NCI-H2171 treated with DMSO at 0.1 percent for 48 hours (cell line): Measurements from ENCODE around the gene N4BP2L2.

Experiments
- DNase-seq: peaks from one replicate; lab custom pipeline; 2025; lab: John Stamatoyannopoulos, UW

The N4BP2L2 gene

DNA sequence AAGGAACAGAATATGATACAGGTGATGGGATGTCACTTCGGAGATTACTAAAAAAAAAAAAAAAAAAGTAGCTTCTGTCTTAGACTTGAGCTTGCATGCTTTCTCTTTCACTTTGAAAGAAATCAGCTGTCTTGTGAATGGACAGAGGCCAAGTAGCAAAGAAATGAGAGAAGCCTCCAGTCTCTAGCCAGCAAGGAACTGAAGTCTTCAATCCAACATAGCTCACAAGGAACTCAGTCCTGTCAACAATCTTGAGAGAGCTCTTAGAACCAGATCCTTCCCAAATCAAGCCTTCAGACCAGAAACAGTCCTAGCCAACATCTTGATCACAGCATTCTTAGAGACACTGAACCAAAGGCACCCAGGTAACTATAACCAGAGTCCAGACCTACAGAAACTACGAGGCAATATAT, 7.7 kb downstream of the N4BP2L2 start:
- DNase-seq: no peak

DNA sequence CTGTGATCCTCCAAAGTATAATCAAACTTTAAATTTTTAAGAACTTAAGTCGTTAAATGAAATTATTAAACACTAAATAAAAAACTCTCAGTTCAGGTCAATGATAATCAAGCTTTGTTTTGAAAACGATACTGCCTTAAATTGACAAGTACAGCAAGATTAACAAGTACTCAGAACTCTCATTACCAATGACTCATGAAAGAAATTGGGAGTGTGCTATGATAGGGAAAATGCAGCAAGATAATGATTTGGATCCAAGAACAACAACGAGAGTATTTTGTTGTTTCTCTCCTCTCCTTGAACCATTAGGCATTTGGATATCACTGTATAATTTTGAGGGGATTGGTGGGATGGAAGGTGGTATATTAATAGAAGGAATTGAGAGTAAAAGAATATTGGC, 10.2 kb downstream of the N4BP2L2 start:
- no peak for DNase-seq

DNA sequence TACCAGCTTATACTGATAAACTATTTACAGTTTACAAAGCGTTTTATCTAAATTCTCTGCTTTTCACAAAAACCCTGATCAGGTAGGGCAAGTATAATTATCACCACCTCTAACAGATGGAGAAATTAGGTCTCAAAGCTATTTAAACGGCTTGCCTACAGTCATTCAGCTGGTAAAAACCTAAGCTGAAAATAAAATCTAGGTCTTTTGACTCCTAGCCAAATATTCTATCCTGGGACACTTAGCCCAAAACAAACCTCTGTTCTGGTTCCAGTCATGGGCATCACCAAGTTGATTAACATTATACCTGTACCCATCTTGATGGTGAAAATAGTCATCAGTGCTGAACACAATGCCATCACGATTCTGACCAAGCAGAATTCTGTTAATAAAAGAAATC, 11.4 kb downstream of the N4BP2L2 start:
- no peak for DNase-seq

DNA sequence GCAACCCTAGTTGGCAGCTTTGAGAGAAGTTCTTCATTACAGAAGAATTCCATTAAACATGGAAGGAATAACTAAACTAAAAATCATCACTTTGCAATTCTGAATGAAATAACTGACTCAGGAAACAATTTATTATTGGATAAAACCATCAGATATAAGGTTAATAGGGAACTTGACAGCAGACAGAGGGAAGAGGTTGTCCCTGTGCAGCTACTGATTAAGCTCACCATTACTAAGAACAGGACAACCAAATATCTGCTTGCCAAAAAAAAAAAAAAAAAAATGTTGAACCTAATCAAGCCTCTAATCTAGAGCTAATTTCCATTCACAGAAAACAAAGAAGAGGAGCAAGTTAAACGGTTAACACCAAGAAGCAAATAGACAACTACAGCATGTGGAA, 12.8 kb downstream of the N4BP2L2 start:
- DNase-seq: no peak

DNA sequence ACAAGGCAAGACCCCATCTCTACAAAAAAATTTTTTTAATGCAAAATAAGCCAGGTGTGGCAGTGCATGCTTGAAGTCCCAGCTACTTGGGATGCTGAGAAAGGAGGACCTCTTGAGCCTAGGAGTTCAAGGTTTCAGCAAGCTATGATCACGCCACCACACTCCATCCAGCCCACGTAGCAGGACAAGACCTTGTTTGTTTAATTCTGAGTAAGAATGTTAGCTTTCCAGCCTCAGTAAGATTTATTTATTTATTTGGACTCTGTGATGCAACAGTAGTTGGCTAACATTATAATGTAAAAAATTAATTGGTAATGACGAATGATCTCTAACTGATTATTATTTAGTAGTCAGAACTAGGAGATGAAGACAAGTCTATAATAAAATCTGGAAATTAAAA, 23.3 kb downstream of the N4BP2L2 start:
- no peak for DNase-seq

DNA sequence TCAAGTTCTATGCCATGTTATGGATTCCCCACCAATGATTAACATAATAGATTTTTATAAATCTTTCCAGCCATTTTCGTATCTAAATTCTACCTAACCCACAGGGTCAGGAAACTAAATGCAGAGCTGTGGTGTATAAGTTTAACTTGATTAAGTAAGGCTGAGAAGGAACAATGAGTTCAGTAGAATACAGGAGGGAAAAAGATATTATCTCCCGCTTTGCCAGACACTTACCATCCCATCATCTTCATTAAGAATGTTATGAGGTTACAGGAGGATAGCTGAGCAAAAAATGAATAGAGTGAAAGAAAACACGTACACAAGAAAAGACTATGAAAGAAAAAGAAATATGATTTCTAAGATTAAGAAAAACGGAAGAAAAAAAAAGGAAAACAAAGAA, 27.1 kb downstream of the N4BP2L2 start:
- no peak for DNase-seq

DNA sequence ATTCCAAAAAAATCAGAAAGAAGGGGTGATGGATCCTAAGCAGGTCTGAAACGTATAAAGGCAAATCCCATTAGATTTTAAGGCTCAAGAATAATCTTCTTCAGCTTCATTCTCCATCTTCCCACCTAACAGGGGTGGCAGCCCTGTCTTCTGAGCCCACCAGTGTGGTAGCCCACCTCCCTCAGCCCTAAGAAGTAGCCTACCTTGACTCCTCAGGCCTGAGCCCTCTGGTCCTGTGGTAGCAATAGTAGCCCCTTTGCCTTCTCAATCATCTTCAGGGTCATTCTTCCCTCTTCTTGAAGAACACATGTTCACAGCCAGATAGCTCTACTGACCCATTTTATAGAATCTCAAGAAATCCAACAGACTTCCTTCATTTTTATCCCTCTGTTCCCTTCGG, 33.7 kb downstream of the N4BP2L2 start:
- no peak for DNase-seq

DNA sequence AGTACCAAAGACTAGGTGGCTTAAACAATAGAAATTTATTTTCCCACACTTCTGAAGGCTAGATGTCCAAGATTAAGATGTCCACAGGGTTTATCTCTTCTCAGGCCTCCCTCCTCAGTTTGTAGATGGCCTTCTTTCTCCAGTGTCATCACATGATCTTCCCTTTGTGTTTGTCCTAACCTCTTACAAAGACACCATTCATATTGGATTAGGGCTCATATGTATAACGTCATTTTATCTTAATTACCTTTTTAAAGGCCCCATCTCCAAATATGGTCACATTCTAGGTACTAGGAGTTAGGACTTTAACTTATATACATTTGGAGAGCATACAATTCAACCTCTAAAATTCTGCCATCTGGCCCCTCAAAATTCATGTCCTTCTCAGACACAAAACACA, 34.3 kb downstream of the N4BP2L2 start:
- DNase-seq: no peak

DNA sequence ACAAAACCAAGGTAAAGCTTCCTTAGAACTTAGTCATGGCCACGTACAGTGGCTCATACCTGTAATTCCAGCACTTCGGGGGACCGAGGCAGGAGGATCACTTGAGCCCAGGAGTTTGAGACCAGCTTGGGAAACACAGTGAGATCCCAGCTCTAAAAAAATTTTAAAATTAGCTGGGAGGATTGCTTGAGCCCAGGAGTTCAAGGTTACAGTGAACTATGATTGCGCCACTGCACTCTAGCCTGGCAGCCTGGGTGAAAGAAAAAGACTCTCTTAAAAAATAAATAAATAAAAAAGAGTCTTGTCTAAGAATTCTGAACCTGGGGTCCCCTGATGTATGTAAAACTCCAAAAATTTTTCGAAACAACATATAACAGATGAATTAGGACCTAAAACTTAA, 34.9 kb downstream of the N4BP2L2 start:
- no peak for DNase-seq

DNA sequence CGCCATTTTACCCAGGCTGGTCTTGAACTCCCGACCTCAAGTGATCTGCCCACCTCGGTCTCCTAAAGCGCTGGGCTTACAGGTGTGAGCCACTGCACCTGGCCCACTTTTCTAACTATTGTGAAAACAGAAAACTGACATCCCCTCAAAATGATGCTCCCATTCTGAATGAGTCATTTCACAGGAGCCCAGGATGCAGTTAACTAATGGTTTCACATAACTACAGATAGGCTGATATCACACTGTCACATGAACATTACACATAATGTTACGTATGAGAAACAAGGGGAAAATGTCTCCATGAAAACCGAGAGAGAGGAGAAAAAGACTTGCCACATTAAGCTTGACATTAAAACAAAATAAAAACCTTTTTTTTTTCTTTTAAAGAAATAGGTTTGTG, 37.5 kb downstream of the N4BP2L2 start:
- no peak for DNase-seq

DNA sequence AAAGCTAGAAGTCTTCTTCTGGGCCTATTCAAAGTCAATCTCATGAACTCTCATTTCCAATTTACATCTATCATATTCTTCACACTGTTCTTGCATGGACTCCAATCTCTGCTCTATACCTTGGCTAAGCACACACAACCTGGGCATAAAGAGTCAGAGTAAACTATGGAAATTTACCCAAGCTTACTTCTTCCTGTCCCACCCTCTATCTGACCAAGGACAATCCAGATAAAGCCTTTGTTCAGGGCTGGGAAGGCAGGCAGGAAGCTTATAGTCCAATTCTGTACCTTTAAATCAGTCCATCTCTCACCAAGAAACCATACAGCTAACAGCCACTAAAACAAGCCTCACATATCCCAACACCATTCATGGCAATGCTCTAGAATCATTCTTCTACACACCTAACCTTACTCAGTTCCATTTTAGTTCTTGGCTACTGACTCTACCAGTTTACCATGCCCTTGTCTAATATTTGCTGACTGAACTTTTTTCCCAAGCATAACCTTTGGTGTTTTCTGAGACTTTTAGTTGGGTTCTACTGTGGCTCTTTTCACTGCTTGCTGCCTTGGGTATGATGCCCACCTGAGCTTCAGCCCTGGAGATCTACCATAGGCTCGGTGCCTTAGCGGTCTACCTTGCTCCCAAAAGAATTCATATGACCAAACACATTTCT, 38.9 kb downstream of the N4BP2L2 start:
- no peak for DNase-seq

DNA sequence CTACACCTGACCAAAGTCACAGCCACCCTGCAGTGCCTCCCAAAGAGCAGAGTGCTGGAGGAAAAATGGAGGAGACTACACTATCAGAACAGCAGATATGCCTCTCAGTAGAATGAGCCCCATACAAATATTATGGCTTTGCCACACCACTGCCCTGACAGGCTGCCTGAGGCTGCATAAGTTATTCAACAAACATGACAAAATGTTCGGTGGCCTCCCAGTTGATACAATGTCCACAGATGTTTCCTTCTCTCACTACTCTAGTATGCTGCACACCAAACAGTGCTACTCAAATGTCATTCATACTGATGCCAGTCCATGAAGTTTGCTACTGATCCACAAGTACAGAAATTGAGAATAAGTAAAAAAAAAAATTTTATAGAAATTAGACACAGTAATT, 41.0 kb downstream of the N4BP2L2 start:
- no peak for DNase-seq

DNA sequence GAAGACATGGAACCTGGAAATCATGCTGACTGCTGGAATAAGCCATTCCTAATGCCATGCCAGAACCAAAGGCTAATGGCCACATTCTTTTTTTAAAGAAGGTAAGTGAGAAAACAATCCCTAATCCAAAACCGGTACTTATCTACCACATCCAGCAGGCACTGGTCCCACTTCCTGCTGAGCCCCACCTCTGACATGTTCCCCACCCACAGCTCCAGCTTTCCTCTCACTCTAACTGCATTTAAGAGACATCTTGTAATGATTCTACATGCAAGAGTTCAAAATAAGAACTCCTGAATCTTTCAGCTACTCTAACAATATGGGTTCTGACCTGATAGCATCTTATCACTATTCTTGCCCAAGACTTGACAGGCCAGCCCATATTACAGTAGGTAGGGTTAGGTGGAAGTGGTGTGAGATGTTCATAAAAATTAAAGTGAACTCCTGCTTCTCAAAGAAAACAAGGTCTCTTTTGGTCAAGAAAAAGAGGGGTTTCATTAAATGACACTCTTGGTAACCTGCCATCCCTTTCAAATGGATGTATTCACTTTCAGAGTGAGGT, 41.9 kb downstream of the N4BP2L2 start:
- no peak for DNase-seq

DNA sequence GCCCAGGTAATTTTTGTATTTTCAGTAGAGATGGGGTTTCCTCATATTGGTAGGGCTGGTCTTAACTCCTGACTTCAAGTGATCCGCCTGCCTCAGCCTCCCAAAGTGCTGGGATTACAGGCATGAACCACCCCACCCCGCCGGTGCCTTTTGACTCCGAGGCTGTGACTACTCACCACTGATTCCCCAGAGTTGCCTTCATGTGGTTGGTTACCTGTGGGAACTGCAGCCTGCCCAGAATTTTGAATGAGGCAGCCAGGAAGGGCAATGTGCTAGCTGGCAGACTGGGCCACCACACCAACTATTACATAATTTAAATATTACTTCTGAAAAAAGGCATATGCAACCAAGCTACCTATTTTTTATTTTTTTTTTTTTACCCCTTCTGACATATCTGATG, 42.8 kb downstream of the N4BP2L2 start:
- DNase-seq: no peak

DNA sequence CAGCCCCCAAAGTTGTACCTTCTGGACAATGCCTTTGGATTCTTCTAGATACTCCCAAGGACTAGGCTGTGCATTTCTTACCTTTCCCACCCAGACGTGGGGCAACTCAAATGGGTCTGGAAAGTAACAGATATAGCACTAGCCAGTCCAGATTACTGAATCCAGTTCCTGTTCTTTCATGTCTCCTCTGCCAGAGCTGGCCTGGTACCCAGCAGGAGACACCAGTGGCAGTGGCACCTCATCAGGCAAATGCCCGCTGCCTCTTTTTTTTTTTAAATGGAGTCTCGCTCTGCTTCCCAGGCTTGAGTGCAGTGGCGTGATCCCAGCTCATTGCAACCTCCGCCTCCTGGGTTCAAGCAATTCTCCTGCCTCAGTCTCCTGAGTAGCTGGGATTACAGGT, 43.2 kb downstream of the N4BP2L2 start:
- no peak for DNase-seq

DNA sequence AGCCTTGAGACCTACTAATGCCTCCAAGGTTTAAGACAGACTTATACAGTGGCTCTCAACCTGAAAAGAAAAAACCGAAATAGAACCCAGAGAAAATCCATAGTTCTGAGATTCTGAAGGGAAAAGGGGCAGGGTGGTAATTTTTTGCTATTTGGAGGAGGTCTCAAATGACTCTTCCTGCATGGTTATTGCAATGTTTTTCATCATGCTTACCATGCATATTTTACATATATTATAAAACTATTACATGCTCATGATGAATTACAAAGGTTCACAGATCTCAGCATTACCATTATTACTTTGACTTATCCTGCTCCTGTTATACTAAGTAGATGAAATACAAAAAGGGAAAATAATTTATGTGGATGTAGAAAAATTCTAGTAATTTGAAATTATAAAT, 47.6 kb downstream of the N4BP2L2 start:
- no peak for DNase-seq

DNA sequence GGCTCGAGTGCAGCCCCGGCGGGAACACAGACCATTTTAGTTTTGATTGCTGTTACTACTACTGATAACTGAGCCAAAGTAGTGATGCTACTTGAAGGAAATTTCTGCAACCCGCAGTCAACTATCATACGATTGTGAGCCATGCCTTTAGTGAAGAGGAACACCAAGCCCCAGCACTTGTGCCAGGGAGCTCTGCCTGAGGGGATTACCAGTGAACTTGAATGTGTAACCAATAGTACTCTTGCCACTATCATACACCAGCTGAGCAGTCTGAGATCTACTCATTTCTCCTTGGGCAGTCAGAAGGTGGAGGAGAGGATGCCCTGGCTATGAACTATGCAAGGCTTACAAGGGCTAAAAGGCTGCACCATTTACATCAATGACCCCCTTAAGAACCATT, 61.7 kb downstream of the N4BP2L2 start:
- DNase-seq: no peak

DNA sequence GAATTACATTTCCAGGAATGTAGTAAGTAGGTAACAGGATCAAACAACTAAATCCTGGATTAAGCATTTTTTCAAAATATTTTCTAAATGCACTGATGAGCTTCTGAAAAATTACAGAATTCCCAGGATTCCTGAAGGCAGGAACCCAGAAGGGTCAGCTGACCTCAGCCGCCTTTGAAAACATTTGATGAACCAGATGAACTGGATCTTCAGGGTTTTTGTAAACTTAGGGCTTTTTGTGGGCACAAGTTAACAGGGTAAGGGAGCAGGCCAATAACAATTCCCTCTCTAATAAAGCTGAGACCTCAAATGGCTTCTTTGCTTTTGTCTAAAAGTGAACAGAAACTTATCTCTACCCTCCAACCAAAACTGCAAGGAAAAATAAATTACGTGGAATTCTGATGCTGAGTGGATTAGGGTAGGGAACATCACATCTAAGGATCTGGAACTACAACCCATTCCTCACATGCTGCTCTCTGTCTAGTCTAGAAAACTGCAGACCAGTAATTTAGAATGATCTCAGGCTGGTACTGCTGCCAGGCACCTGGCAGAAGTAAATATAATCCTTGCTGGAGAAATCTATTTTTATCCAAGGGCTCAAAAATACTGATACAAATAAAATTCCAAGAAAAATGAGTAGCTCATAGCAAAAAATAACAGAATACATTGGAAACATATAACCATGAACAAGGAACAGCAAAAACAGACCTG, 62.4 kb downstream of the N4BP2L2 start:
- DNase-seq: no peak

DNA sequence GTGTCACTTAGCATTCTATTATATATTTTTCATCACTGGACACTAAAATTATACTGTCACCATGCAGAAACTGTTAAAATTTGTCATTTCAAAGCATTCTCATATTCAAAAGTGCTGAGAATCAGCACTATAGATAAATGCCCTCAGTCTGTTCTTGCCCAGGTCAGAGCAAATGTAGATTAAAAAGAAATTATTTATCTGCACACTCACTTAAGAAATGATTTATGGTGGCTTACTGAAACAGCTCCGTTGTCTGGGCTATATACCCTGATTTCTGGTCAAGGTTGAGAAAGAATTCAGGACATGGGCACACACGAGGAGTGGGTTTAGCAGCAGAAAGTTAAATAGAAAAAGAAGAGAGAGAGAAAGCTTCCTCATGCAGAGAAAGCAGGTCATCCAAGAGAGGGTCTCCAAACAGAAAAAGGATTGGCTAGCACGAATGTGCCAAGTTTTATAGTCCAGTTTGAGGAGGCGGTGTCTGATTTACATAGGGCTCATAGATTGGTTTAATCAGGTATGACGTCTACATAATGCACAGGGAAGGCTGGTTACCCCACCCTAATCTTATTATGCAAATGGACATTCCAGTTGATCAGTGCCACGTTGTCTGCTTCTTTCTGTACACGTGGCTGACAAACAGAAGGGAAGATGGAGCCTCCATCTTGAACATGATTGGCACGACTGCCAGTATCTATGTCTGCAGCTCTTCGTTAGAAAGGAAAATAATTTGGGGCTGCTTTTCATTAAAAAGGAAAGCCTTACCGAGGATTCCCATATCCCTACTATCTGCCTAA, 63.4 kb downstream of the N4BP2L2 start:
- no peak for DNase-seq

DNA sequence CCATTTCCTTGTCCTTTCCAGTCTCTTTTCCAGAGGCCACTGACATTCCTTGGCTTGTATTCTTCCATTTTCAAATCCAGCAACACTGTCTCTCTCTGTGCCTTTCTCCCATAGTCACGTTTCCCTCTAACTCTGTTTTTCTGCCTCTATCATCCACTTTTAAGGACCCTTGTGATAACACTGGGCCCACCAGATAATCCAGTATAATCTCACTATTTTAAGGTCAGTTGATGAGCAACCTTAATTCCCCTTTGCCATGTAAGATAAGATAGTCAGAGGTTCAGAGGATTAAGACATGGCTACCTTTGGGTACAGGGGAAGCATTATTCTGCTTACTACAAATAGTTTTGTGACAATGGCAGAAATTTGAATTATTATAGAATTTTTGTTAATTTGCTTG, 64.9 kb downstream of the N4BP2L2 start:
- no peak for DNase-seq

DNA sequence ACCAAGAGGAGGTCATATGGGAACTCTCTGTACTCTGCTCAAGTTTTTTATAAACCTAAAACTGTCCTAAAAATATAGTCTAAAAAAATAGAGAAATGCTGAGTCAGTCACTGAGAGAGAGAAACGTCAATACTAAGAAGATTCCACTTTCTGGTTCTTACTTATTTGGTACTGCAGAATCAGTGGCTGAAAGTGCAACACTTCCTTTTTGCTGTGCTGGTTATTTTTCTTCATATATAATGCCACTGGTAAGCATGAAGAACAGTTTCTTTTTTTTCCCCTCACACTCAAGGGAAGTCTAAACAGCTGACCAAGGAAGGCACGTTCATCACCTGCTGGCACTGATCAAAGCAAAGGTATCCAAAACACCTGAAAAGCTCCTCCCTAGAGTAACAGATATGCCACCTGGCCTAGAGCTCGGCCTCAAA, 66.4 kb downstream of the N4BP2L2 start:
- DNase-seq: no peak

DNA sequence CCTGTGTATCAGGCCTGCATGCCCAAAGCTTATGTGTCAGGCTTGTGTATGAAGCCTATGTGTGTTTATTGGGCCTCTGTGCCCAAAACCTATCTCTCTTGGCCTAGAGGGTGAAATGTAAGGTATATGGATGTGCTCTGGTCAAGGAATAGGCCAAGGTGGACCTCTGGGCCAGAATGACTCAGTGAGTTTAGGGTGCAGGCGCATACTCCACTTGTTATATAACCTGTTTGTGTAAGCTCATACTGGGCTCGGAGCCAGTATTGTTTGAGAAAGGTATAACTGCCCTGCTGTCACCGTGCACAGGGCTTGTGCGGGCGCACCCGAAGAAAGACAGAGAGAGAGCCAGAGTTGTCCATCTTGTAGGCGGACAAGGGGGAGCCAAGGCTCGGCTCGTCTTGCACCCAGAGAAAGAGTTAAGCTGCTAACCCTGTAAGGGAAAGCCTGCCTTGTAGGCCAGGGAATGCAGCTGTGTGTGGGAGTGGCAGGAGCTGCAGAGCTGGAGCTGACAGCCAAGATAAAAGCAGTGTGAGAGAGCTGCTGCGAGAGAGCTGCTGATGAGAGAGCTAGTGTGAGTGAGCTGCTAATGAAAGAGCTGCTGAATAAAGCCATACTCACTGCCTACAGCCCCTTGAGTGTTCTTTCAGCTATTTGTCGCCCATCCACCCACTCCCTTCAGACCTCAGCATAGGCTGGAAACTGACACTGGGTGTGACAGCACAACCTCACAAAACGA, 67.2 kb downstream of the N4BP2L2 start:
- no peak for DNase-seq
